Esophagus muscularis mucosa (tissue), 4 donors: ENCODE results near the gene KL. TPM values are rescaled to one million over a fixed set of nuclear protein-coding genes. Genes with fewer than 3 reads are reported as not detected.

Experiments used
- DNase-seq: peaks from one replicate; pipeline ENCODE4 v3.0.0-alpha.2; 2017; ENCODE audit errors: extremely low spot score
- H3K27ac ChIP-seq, 4 donors: fragments of 200-600 bp; sonication (generic); replicated peaks in 1 of 4; 1 replicate in 3 of 4; 2 replicates in 1 of 4; pipeline ENCODE4 v1.5.1; 2016 to 2019; ENCODE audit warnings: mild to moderate bottlenecking in 1 of 4
- H3K27me3 ChIP-seq, 4 donors: fragments of 200-600 bp; sonication (generic); one replicate each; pipeline versions ENCODE4 v1.5.1 to v1.6.0; 2016 to 2019
- H3K36me3 ChIP-seq, 4 donors: fragments of 200-600 bp; sonication (generic); one replicate each; pipeline ENCODE4 v1.5.1; 2016 to 2019
- H3K4me1 ChIP-seq, 4 donors: fragments of 200-600 bp; sonication (generic); one replicate each; pipeline ENCODE4 v1.5.1; 2016 to 2019
- H3K4me3 ChIP-seq, 4 donors: fragments of 200-600 bp; sonication (generic); 1 replicate in 2 of 4; 2 replicates in 2 of 4; pipeline ENCODE4 v1.5.1; 2016 to 2019; ENCODE audit warnings: mild to moderate bottlenecking in 4 of 4, moderate library complexity in 1 of 4
- H3K9me3 ChIP-seq, 4 donors: fragments of 200-600 bp; sonication (generic); 1 replicate in 3 of 4; 2 replicates in 1 of 4; pipeline ENCODE4 v1.5.1; 2016 to 2019
- CTCF ChIP-seq, 3 experiments: fragments of 200-600 bp in 2 of 3; fragments of 450-650 bp in 1 of 3; sonication (generic) in 2 of 3; IDR thresholded peaks; one replicate each; pipeline ENCODE4 v1.5.1; 2017 to 2019; ENCODE audit warnings: antibody characterized with exemption in 3 of 3, mild to moderate bottlenecking in 2 of 3, moderate library complexity in 1 of 3
- EP300 ChIP-seq: sonication (generic); formaldehyde crosslinking; IDR thresholded peaks from one replicate; pipeline ENCODE4 v1.6.1; 2017; ENCODE audit warnings: antibody characterized with exemption
- POLR2A ChIP-seq: fragments of 450-650 bp; IDR thresholded peaks from one replicate; pipeline ENCODE4 v1.6.1; 2017; ENCODE audit warnings: antibody characterized with exemption, moderate library complexity, mild to moderate bottlenecking, low read depth
- POLR2AphosphoS5 ChIP-seq, 2 donors: sonication (generic); formaldehyde crosslinking; IDR thresholded peaks; one replicate each; pipeline ENCODE4 v1.6.1; 2017; ENCODE audit warnings: antibody characterized with exemption in 2 of 2
- WGBS: methylation state at CpG from one replicate; pipeline ENCODE4 v1.1.5; 2018; 5-methylcytosine and 5-hydroxymethylcytosine counted together
- intact Hi-C: fragments of 100-400 bp; cut with DNase I; formaldehyde crosslinking; loops from one replicate; pipeline ENCODE4 v1.15.1; 2023
- total RNA-seq, 4 donors: library from RNA; depleted of rRNA; stranded (reverse); fragments of >200 nt; gene quantifications; one replicate each; pipeline versions ENCODE4 v1.1.0 to v1.2.1, GENCODE V29; 2016

KL gene
- total RNA-seq, 4 donors from 2014 or later, result 3.7 to 6.7 (median 5.5) TPM

GRCh38 chr13:33000365-33000764 is 15.9 kb upstream of the KL start:
- 95% methylated on average over 1 of the region's 1 CpG for WGBS
- Histone ChIP-seq H3K4me3 (no peak overlapping the region), H3K4me1 (peaks cover 4 to 17% (median 10%) of the 10 kb centered on the region in 4 donors), H3K36me3 (no peaks in the 10 kb centered on the region), H3K27ac (no peak overlapping the region), H3K9me3 (no peaks in the 10 kb centered on the region), H3K27me3 (no peaks in the 10 kb centered on the region)
- intact Hi-C loops, result no loop called here
- DNase-seq, result no peak
- TF ChIP-seq POLR2A (no peak), POLR2AphosphoS5 (IDR thresholded peaks at IDR 0.05) (no peak), CTCF (IDR thresholded peaks at IDR 0.05) (no peak), EP300 (no peak)

GRCh38 chr13:33003458-33004019 is 12.7 kb upstream of the KL start:
- Histone ChIP-seq H3K36me3 (no peaks in the 10 kb centered on the region), H3K27ac (peak overlapping the region in 3 of 4 donors; percentile 12 to 73 (median 62)), H3K4me1 (peaks cover 4 to 19% (median 13%) of the 10 kb centered on the region in 4 donors), H3K27me3 (no peaks in the 10 kb centered on the region), H3K9me3 (peaks cover 0 to 12% (median 8%) of the 10 kb centered on the region in 4 donors), H3K4me3 (no peak overlapping the region)
- no peak for DNase-seq
- intact Hi-C loops, result no loop called here
- WGBS, result 84% methylated on average over 2 of the region's 2 CpGs
- TF ChIP-seq POLR2A, result no peak
- no peak for TF ChIP-seq POLR2AphosphoS5 (IDR thresholded peaks at IDR 0.05)

GRCh38 chr13:33004511-33004910 is 11.7 kb upstream of the KL start:
- peaks cover 0 to 14% (median 8%) of the 10 kb centered on the region in 4 donors for H3K9me3 ChIP-seq
- peak; percentile 28 to 54 for TF ChIP-seq POLR2AphosphoS5 (IDR thresholded peaks at IDR 0.05)
- TF ChIP-seq CTCF (IDR thresholded peaks at IDR 0.05), result no peak
- TF ChIP-seq POLR2A, result no peak
- TF ChIP-seq EP300, result no peak
- H3K27me3 ChIP-seq, result no peaks in the 10 kb centered on the region
- no peak for DNase-seq
- H3K27ac ChIP-seq, result peak overlapping the region; percentile 8 to 73 (median 46)
- H3K36me3 ChIP-seq, result no peaks in the 10 kb centered on the region
- H3K4me1 ChIP-seq, result peaks cover 4 to 19% (median 13%) of the 10 kb centered on the region in 4 donors
- no peak overlapping the region for H3K4me3 ChIP-seq
- intact Hi-C loops, result no loop called here
- 32% methylated on average over 3 of the region's 3 CpGs for WGBS

GRCh38 chr13:33006134-33006533 is 10.1 kb upstream of the KL start:
- 82% methylated on average over 2 of the region's 2 CpGs for WGBS
- DNase-seq, result no peak
- H3K27ac ChIP-seq, result no peak overlapping the region
- H3K27me3 ChIP-seq, result no peaks in the 10 kb centered on the region
- H3K4me1 ChIP-seq, result peaks cover 4 to 19% (median 13%) of the 10 kb centered on the region in 4 donors
- peaks cover 0 to 14% (median 8%) of the 10 kb centered on the region in 4 donors for H3K9me3 ChIP-seq
- no peak overlapping the region for H3K4me3 ChIP-seq
- intact Hi-C loops, result no loop called here
- H3K36me3 ChIP-seq, result no peaks in the 10 kb centered on the region
- TF ChIP-seq POLR2A (no peak), EP300 (no peak), CTCF (IDR thresholded peaks at IDR 0.05) (no peak), POLR2AphosphoS5 (IDR thresholded peaks at IDR 0.05) (no peak)

GRCh38 chr13:33006638-33007037 is 9.6 kb upstream of the KL start:
- H3K27me3 ChIP-seq, result no peaks in the 10 kb centered on the region
- H3K36me3 ChIP-seq, result no peaks in the 10 kb centered on the region
- peaks cover 0 to 14% (median 8%) of the 10 kb centered on the region in 4 donors for H3K9me3 ChIP-seq
- intact Hi-C loops, result no loop called here
- DNase-seq, result no peak
- WGBS, result 88% methylated on average over 3 of the region's 3 CpGs
- TF ChIP-seq POLR2AphosphoS5 (IDR thresholded peaks at IDR 0.05), result no peak
- no peak for TF ChIP-seq CTCF (IDR thresholded peaks at IDR 0.05)
- no peak for TF ChIP-seq EP300
- TF ChIP-seq POLR2A, result no peak
- H3K4me1 ChIP-seq, result peaks cover 4 to 19% (median 13%) of the 10 kb centered on the region in 4 donors
- H3K4me3 ChIP-seq, result no peak overlapping the region
- H3K27ac ChIP-seq, result no peak overlapping the region
